WTC11 (cell line): Measurements from ENCODE around the gene CACNA1B. TPM values are rescaled to one million over a fixed set of nuclear protein-coding genes. Genes with fewer than 3 reads are reported as not detected.

Experiments used
- ATAC-seq: fragments of 200-7000 bp; cut with Tn5 transposase; 2 replicates; pipeline ENCODE4 v1.10.0; 2021; ENCODE audit warnings: mild to moderate bottlenecking, moderate library complexity
- CTCF ChIA-PET: fragments of 300-600 bp; sonication (Branson Sonifier 250); formaldehyde crosslinking; loops from one replicate; lab custom pipeline; 2021; ENCODE audit warnings: antibody characterized with exemption; lab: Charles Lee
- POLR2A ChIA-PET: fragments of 350-600 bp; sonication (Branson Sonifier 250); formaldehyde crosslinking; loops from one replicate; lab custom pipeline; 2021; ENCODE audit warnings: antibody characterized with exemption; lab: Charles Lee
- DNase-seq: peaks from one replicate; pipeline ENCODE4 v3.0.0; 2021; ENCODE audit warnings: low spot score
- H3K27ac Mint-ChIP-seq: 2 replicates; pipeline ENCODE4 v1.8.0; 2021; ENCODE audit warnings: mixed read lengths
- H3K27me3 Mint-ChIP-seq: 2 replicates; pipeline ENCODE4 v1.8.0; 2021; ENCODE audit warnings: low read depth, mild to moderate bottlenecking, moderate library complexity, mixed read lengths
- H3K36me3 Mint-ChIP-seq: 2 replicates; pipeline ENCODE4 v1.8.0; 2021; ENCODE audit warnings: mixed read lengths
- H3K4me1 Mint-ChIP-seq: 2 replicates; pipeline ENCODE4 v1.8.0; 2022; ENCODE audit warnings: mixed read lengths
- H3K4me3 Mint-ChIP-seq: 2 replicates; pipeline ENCODE4 v1.8.0; 2021; ENCODE audit warnings: mild to moderate bottlenecking, moderate library complexity, mixed read lengths
- H3K9me3 Mint-ChIP-seq: 2 replicates; pipeline ENCODE4 v1.8.0; 2021; ENCODE audit warnings: mixed read lengths
- ATF1 ChIP-seq: sonication (generic); formaldehyde crosslinking; IDR thresholded peaks from 2 replicates; pipeline ENCODE4 v1.8.1; 2023; ENCODE audit warnings: mild to moderate bottlenecking, moderate library complexity, missing genetic modification reagents
- IRF1 ChIP-seq: sonication (generic); formaldehyde crosslinking; IDR thresholded peaks from 2 replicates; pipeline ENCODE4 v1.8.0; 2023; ENCODE audit warnings: missing genetic modification reagents
- JUN ChIP-seq: sonication (generic); formaldehyde crosslinking; IDR thresholded peaks from 2 replicates; pipeline ENCODE4 v1.8.0; 2023; ENCODE audit warnings: mild to moderate bottlenecking, missing genetic modification reagents
- MAX ChIP-seq: sonication (generic); formaldehyde crosslinking; IDR thresholded peaks from 2 replicates; pipeline ENCODE4 v1.8.0; 2022; ENCODE audit warnings: mild to moderate bottlenecking, missing genetic modification reagents
- PRDM15 ChIP-seq: sonication (generic); formaldehyde crosslinking; IDR thresholded peaks from 2 replicates; pipeline ENCODE4 v1.8.0; 2022; ENCODE audit warnings: missing genetic modification reagents
- RELA ChIP-seq: sonication (generic); formaldehyde crosslinking; IDR thresholded peaks from 2 replicates; pipeline ENCODE4 v1.8.1; 2022; ENCODE audit warnings: missing genetic modification reagents, mild to moderate bottlenecking, borderline replicate concordance
- SOX15 ChIP-seq: fragments of 250-450 bp; sonication (Bioruptor Pico); IDR thresholded peaks from 2 replicates; pipeline ENCODE4 v1.9.0; 2021; ENCODE audit warnings: mild to moderate bottlenecking
- TCF7 ChIP-seq: sonication (generic); formaldehyde crosslinking; IDR thresholded peaks from 2 replicates; pipeline ENCODE4 v1.8.0; 2022; ENCODE audit warnings: mild to moderate bottlenecking, low read depth, missing genetic modification reagents, moderate library complexity
- USF1 ChIP-seq: sonication (generic); formaldehyde crosslinking; IDR thresholded peaks from 2 replicates; pipeline ENCODE4 v1.8.0; 2022; ENCODE audit warnings: mild to moderate bottlenecking, missing genetic modification reagents
- USF2 ChIP-seq: sonication (generic); formaldehyde crosslinking; IDR thresholded peaks from 2 replicates; pipeline ENCODE4 v1.8.1; 2023; ENCODE audit warnings: mild to moderate bottlenecking, missing genetic modification reagents, moderate library complexity
- ZBTB21 ChIP-seq: sonication (generic); formaldehyde crosslinking; IDR thresholded peaks from 2 replicates; pipeline ENCODE4 v1.8.1; 2023; ENCODE audit warnings: mild to moderate bottlenecking, missing genetic modification reagents, borderline replicate concordance
- ZNF138 ChIP-seq: sonication (generic); formaldehyde crosslinking; conservative IDR thresholded peaks from 2 replicates; pipeline ENCODE4 v1.8.1; 2022; ENCODE audit warnings: mild to moderate bottlenecking, moderate library complexity, missing genetic modification reagents
- ZNF396 ChIP-seq: fragments of 250-450 bp; sonication (Bioruptor Pico); IDR thresholded peaks from 2 replicates; pipeline ENCODE4 v1.8.0; 2021; ENCODE audit warnings: mild to moderate bottlenecking, moderate library complexity, borderline replicate concordance
- ZNF425 ChIP-seq: fragments of 250-450 bp; sonication (Bioruptor Pico); conservative IDR thresholded peaks from 2 replicates; pipeline ENCODE4 v1.9.0; 2021; ENCODE audit warnings: mild to moderate bottlenecking
- total RNA-seq: library from RNA; stranded (reverse); gene quantifications from 3 replicates; pipeline ENCODE4 v1.2.3, GENCODE V29; 2021
- TF ChIP-seq, protein P1 (sequence below): fragments of 250-450 bp; sonication (Bioruptor Pico); IDR thresholded peaks from 2 replicates; pipeline ENCODE4 v1.9.0; 2021; ENCODE audit warnings: mild to moderate bottlenecking, borderline replicate concordance
- TF ChIP-seq, protein P2 (sequence below): fragments of 250-450 bp; sonication (Bioruptor Pico); IDR thresholded peaks from 2 replicates; pipeline ENCODE4 v1.9.0; 2021; ENCODE audit warnings: mild to moderate bottlenecking

Gene CACNA1B
- total RNA-seq, 1 experiment from 2014 or later: 8.4 TPM

- H3K27ac Mint-ChIP-seq: peak overlapping the region; percentile 7; the same call in 1 of the 2 replicates
- DNase-seq: no peak
- POLR2A ChIA-PET: no interaction called here
- peaks cover 45% of the 10 kb centered on the region for H3K36me3 Mint-ChIP-seq
- H3K27me3 Mint-ChIP-seq: no peaks in the 10 kb centered on the region
- TF ChIP-seq TCF7 (CRISPR knock-in tag) (no peak), ZNF138 (CRISPR knock-in tag) (no peak), ZNF396 (CRISPR knock-in tag) (no peak), IRF1 (CRISPR knock-in tag) (no peak), JUN (no peak), USF2 (no peak), ATF1 (CRISPR knock-in tag) (no peak), SOX15 (CRISPR knock-in tag) (no peak), RELA (no peak), PRDM15 (CRISPR knock-in tag) (no peak), ZNF425 (CRISPR knock-in tag) (no peak), ZBTB21 (no peak), USF1 (CRISPR knock-in tag) (no peak), MAX (CRISPR knock-in tag) (no peak)
- TF ChIP-seq, protein P1, sequence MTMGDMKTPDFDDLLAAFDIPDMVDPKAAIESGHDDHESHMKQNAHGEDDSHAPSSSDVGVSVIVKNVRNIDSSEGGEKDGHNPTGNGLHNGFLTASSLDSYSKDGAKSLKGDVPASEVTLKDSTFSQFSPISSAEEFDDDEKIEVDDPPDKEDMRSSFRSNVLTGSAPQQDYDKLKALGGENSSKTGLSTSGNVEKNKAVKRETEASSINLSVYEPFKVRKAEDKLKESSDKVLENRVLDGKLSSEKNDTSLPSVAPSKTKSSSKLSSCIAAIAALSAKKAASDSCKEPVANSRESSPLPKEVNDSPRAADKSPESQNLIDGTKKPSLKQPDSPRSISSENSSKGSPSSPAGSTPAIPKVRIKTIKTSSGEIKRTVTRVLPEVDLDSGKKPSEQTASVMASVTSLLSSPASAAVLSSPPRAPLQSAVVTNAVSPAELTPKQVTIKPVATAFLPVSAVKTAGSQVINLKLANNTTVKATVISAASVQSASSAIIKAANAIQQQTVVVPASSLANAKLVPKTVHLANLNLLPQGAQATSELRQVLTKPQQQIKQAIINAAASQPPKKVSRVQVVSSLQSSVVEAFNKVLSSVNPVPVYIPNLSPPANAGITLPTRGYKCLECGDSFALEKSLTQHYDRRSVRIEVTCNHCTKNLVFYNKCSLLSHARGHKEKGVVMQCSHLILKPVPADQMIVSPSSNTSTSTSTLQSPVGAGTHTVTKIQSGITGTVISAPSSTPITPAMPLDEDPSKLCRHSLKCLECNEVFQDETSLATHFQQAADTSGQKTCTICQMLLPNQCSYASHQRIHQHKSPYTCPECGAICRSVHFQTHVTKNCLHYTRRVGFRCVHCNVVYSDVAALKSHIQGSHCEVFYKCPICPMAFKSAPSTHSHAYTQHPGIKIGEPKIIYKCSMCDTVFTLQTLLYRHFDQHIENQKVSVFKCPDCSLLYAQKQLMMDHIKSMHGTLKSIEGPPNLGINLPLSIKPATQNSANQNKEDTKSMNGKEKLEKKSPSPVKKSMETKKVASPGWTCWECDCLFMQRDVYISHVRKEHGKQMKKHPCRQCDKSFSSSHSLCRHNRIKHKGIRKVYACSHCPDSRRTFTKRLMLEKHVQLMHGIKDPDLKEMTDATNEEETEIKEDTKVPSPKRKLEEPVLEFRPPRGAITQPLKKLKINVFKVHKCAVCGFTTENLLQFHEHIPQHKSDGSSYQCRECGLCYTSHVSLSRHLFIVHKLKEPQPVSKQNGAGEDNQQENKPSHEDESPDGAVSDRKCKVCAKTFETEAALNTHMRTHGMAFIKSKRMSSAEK: no peak
- TF ChIP-seq, protein P2, sequence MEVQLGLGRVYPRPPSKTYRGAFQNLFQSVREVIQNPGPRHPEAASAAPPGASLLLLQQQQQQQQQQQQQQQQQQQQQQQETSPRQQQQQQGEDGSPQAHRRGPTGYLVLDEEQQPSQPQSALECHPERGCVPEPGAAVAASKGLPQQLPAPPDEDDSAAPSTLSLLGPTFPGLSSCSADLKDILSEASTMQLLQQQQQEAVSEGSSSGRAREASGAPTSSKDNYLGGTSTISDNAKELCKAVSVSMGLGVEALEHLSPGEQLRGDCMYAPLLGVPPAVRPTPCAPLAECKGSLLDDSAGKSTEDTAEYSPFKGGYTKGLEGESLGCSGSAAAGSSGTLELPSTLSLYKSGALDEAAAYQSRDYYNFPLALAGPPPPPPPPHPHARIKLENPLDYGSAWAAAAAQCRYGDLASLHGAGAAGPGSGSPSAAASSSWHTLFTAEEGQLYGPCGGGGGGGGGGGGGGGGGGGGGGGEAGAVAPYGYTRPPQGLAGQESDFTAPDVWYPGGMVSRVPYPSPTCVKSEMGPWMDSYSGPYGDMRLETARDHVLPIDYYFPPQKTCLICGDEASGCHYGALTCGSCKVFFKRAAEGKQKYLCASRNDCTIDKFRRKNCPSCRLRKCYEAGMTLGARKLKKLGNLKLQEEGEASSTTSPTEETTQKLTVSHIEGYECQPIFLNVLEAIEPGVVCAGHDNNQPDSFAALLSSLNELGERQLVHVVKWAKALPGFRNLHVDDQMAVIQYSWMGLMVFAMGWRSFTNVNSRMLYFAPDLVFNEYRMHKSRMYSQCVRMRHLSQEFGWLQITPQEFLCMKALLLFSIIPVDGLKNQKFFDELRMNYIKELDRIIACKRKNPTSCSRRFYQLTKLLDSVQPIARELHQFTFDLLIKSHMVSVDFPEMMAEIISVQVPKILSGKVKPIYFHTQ (CRISPR knock-in tag): no peak
- CTCF ChIA-PET: no interaction called here
- H3K4me1 Mint-ChIP-seq: no peaks in the 10 kb centered on the region
- ATAC-seq: no peak
- H3K9me3 Mint-ChIP-seq: peaks cover 8% of the 10 kb centered on the region; the same call in 1 of the 2 replicates
- no peak overlapping the region for H3K4me3 Mint-ChIP-seq
Measured at GRCh38 chr9:137919649-137920141, 42.1 kb downstream of the CACNA1B start.
